Parietal lobe (tissue), 2 donors: ENCODE results near the gene TMEM233. TPM values are rescaled to one million over a fixed set of nuclear protein-coding genes. Genes with fewer than 3 reads are reported as not detected.

Source experiments
- small RNA-seq: library from RNA; depleted of rRNA; stranded (forward); fragments of <200 nt; gene quantifications from one replicate; pipeline ENCODE3, GENCODE V24; 2014; ENCODE audit warnings: low replicate concordance
- total RNA-seq: library from RNA; depleted of rRNA; stranded (reverse); fragments of >200 nt; gene quantifications from one replicate; pipeline ENCODE4 v1.2.3, GENCODE V29; 2014

The TMEM233 gene
- not detected for total RNA-seq

GRCh38 chr12:119593578-119594398, at the start of gene TMEM233:
Gene TMEM233, plus strand, starts transcription at chr12:119593774. Its CDS starts 75 bp downstream, at chr12:119593849.

GRCh38 chr12:119667577-119668323, 74.2 kb downstream of the TMEM233 start, which contains the start of gene PRKAB1:
Gene PRKAB1, plus strand, starts transcription at chr12:119668133. Its CDS starts 112 bp downstream, at chr12:119668245.

Small RNAs within 50 kb of the gene (small RNA-seq; reads per million reads assigned to genes)
- gene RN7SKP197, result not detected

Other genes with a start within 250 kb of the TMEM233 start
- 22.2 TPM for gene PRKAB1, start 74.4 kb downstream of the TMEM233 start, total RNA-seq